Natural killer cell (primary cell): ENCODE data around the gene SLC39A11. TPM values are rescaled to one million over a fixed set of nuclear protein-coding genes. Genes with fewer than 3 reads are reported as not detected.

Experiments used
- ATAC-seq, 3 donors: fragments of 150-1000 bp in 2 of 3; fragments of 200-7000 bp in 1 of 3; cut with Tn5 transposase; 1 replicate in 1 of 3; 2 replicates in 2 of 3; pipeline ENCODE4 v1.10.0; 2021; ENCODE audit warnings: mild to moderate bottlenecking in 2 of 3, moderate library complexity in 2 of 3
- DNase-seq, 2 donors: peaks; one replicate each; pipeline versions ENCODE4 v3.0.0 to v3.0.0-alpha.2; 2013 to 2021; ENCODE audit warnings: mixed read lengths in 1 of 2
- H3K27ac ChIP-seq: one replicate; pipeline ENCODE4 v1.5.1; 2013; ENCODE audit warnings: mild to moderate bottlenecking, low read length
- H3K27me3 ChIP-seq: one replicate; pipeline ENCODE4 v1.6.1; 2013; ENCODE audit warnings: low read length; ENCODE audit not compliant: control insufficient read depth, insufficient read depth
- H3K36me3 ChIP-seq: one replicate; pipeline ENCODE4 v1.6.1; 2013; ENCODE audit warnings: low read length; ENCODE audit not compliant: control insufficient read depth, insufficient read depth
- H3K4me1 ChIP-seq: one replicate; pipeline ENCODE4 v1.6.1; 2013; ENCODE audit warnings: low read length; ENCODE audit not compliant: control insufficient read depth, insufficient read depth
- H3K4me3 ChIP-seq: one replicate; pipeline ENCODE4 v1.5.1; 2013; ENCODE audit warnings: low read length
- H3K9me3 ChIP-seq: one replicate; pipeline ENCODE4 v1.6.1; 2013; ENCODE audit warnings: low read length; ENCODE audit not compliant: control insufficient read depth, insufficient read depth
- H3K27ac Mint-ChIP-seq, 2 donors: one replicate each; pipeline ENCODE4 v1.8.0; 2022; ENCODE audit warnings: mild to moderate bottlenecking in 2 of 2, mixed read lengths in 2 of 2, moderate library complexity in 1 of 2
- H3K27me3 Mint-ChIP-seq, 2 donors: one replicate each; pipeline ENCODE4 v1.8.0; 2022; ENCODE audit warnings: low read depth in 2 of 2, mixed read lengths in 2 of 2
- H3K36me3 Mint-ChIP-seq: one replicate; pipeline ENCODE4 v1.8.0; 2022; ENCODE audit warnings: mixed read lengths
- H3K4me1 Mint-ChIP-seq, 2 donors: one replicate each; pipeline ENCODE4 v1.8.0; 2022; ENCODE audit warnings: mixed read lengths in 2 of 2
- H3K4me3 Mint-ChIP-seq: one replicate; pipeline ENCODE4 v1.8.0; 2022; ENCODE audit warnings: mild to moderate bottlenecking, moderate library complexity, mixed read lengths
- H3K9me3 Mint-ChIP-seq, 2 donors: one replicate each; pipeline ENCODE4 v1.8.0; 2022; ENCODE audit warnings: mixed read lengths in 2 of 2
- WGBS: methylation state at CpG from one replicate; pipeline ENCODE4 v1.1.7; 2013; ENCODE audit warnings: missing lambda C conversion rate; ENCODE audit not compliant: insufficient coverage; 5-methylcytosine and 5-hydroxymethylcytosine counted together
- intact Hi-C: fragments of 100-400 bp; cut with micrococcal nuclease; formaldehyde crosslinking; loops from one replicate; pipeline ENCODE4 v1.14.2; 2022
- total RNA-seq, 4 donors: library from RNA; stranded (reverse); fragments of 120-200 nt in 1 of 4; gene quantifications; one replicate each; pipeline versions ENCODE4 v1.2.3 to v1.2.4, GENCODE V29; 2013 to 2022
- TF ChIP-seq, protein P1 (sequence below): fragments of 200-600 bp; IDR thresholded peaks from one replicate; pipeline ENCODE4 v1.8.0; 2022; ENCODE audit warnings: antibody characterized with exemption

Gene SLC39A11
- total RNA-seq, 3 donors from 2014 or later (not counting 1 experiment from before 2014, with no cell fraction given), result 32.6 to 44.9 (median 39.4) TPM

DNA sequence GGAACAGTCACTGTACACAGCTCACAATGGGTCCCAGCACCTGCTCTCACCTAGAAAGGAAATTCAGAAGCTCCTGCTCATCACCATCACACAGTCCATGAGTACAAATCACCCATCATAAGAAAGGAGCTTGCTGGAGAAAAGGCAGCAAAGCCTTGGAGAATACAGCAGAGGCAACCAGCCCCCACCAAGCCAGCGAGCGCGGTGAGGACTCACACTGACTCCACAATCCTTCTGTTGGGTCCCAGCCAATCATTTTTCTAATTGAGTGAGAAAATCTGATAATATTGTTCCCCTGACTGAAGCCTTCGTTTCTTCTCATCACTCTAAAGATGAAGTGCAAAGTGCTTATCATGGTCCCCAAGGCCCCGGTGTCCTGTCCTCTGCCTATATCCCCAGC is 298.3 kb downstream of the SLC39A11 start:
- no peak overlapping the region for H3K4me3 Mint-ChIP-seq
- no peak overlapping the region for H3K4me3 ChIP-seq
- no peak overlapping the region for H3K27ac ChIP-seq
- H3K27me3 ChIP-seq, result no peaks in the 10 kb centered on the region
- H3K4me1 ChIP-seq, result no peaks in the 10 kb centered on the region
- intact Hi-C loops, result no loop called here
- DNase-seq (no peak), ATAC-seq (no peak)
- no peaks in the 10 kb centered on the region for H3K36me3 ChIP-seq
- TF ChIP-seq, protein P1, sequence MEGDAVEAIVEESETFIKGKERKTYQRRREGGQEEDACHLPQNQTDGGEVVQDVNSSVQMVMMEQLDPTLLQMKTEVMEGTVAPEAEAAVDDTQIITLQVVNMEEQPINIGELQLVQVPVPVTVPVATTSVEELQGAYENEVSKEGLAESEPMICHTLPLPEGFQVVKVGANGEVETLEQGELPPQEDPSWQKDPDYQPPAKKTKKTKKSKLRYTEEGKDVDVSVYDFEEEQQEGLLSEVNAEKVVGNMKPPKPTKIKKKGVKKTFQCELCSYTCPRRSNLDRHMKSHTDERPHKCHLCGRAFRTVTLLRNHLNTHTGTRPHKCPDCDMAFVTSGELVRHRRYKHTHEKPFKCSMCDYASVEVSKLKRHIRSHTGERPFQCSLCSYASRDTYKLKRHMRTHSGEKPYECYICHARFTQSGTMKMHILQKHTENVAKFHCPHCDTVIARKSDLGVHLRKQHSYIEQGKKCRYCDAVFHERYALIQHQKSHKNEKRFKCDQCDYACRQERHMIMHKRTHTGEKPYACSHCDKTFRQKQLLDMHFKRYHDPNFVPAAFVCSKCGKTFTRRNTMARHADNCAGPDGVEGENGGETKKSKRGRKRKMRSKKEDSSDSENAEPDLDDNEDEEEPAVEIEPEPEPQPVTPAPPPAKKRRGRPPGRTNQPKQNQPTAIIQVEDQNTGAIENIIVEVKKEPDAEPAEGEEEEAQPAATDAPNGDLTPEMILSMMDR, result no peak
- H3K9me3 Mint-ChIP-seq, result peaks cover 4 to 10% of the 10 kb centered on the region in 2 donors
- no peaks in the 10 kb centered on the region for H3K36me3 Mint-ChIP-seq
- no peaks in the 10 kb centered on the region for H3K27me3 Mint-ChIP-seq
- no peak overlapping the region for H3K27ac Mint-ChIP-seq
- no peaks in the 10 kb centered on the region for H3K4me1 Mint-ChIP-seq
- 97% methylated on average over 5 of the region's 5 CpGs for WGBS
- H3K9me3 ChIP-seq, result peaks cover 37% of the 10 kb centered on the region

GRCh38 chr17:72792771-72793170 is 299.7 kb downstream of the SLC39A11 start:
- no peaks in the 10 kb centered on the region for H3K27me3 ChIP-seq
- intact Hi-C loops, result no loop called here
- no peak overlapping the region for H3K27ac ChIP-seq
- H3K4me1 Mint-ChIP-seq, result peaks cover 0 to 5% of the 10 kb centered on the region in 2 donors
- TF ChIP-seq, protein P1, result no peak
- H3K27me3 Mint-ChIP-seq, result no peaks in the 10 kb centered on the region
- H3K36me3 ChIP-seq, result no peaks in the 10 kb centered on the region
- no peaks in the 10 kb centered on the region for H3K4me1 ChIP-seq
- peaks cover 0 to 4% of the 10 kb centered on the region in 2 donors for H3K9me3 Mint-ChIP-seq
- ATAC-seq (no peak), DNase-seq (no peak)
- 97% methylated on average over 5 of the region's 5 CpGs for WGBS
- no peak overlapping the region for H3K27ac Mint-ChIP-seq
- no peak overlapping the region for H3K4me3 Mint-ChIP-seq
- H3K36me3 Mint-ChIP-seq, result no peaks in the 10 kb centered on the region
- no peak overlapping the region for H3K4me3 ChIP-seq
- peaks cover 37% of the 10 kb centered on the region for H3K9me3 ChIP-seq

DNA sequence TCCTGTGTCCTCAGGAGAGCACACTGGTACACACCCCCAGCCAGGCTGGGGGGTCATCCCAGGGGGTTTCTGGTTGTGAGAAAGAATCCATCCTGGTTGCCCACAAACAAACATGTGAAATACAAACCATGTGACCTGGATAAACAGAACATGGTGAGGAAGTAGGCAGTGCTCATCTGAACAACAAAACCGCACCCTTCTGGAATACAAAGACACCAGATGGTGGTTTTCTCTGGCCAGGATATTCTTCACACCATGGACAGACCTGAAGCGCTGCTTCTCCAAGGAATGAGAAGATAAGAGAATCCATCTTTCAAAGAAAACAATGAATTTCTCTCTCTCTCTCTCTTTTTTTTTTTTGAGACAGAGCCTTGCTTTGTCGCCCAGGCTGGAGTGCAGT is 302.3 kb downstream of the SLC39A11 start:
- no peak overlapping the region for H3K27ac Mint-ChIP-seq
- WGBS, result 95% methylated on average over 3 of the region's 3 CpGs

More for the DNA sequence above, 302.3 kb downstream of the SLC39A11 start:
- Histone ChIP-seq H3K4me3 (no peak overlapping the region), H3K4me1 (no peaks in the 10 kb centered on the region), H3K9me3 (peaks cover 29% of the 10 kb centered on the region), H3K36me3 (no peaks in the 10 kb centered on the region), H3K27me3 (no peaks in the 10 kb centered on the region), H3K27ac (no peak overlapping the region)
- Mint-ChIP-seq H3K9me3 (peaks cover 0 to 4% of the 10 kb centered on the region in 2 donors), H3K4me3 (no peak overlapping the region), H3K36me3 (no peaks in the 10 kb centered on the region), H3K4me1 (peaks cover 0 to 5% of the 10 kb centered on the region in 2 donors), H3K27me3 (no peaks in the 10 kb centered on the region)
- intact Hi-C loops, result no loop called here
- DNase-seq (no peak), ATAC-seq (no peak)
- TF ChIP-seq, protein P1, result no peak
